ENCODE measurements around the gene NPC1L1.

The NPC1L1 gene

DNA sequence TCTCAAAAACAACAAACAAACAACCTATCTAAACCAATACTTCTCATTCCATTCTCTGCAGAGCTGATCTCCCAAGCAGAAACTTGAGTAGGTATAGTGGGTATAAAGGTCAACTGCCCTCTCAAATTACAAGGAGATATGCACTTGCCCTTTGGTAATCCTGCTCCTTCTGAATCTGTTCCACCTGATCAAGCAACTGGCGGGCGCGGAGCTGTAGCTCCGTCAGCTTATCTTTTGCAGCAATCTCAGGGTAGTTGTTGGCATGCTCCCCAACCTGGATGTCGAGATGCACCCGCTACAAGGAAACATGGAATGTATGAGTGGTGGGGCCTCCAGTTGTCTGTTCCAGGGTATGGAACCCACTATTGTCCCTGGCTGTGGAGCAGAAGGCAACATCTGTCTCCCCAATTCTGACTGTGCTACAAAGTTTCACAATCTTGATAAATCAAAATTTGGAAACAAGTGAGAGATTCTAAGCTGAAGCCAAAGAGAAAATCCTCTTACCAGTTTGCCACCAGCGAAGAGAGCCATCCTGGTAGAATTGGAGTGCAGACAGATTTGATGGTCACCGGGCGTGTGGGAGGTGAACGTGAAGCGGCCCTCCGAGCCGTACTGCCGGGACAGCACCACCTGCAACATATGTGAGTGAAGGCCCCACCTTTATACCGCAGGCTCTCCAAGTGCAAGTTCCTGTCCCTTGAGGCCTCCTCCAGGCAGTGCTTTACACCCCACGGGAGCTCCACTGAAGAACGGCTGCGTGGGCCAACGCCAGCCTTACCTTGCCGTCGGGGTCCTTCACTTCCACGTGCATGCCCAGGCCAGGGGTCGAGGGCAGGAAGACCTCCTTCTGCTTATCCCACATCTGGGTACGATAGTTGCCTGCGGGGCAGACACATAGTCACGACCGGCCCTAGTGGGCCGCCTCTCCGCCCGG is 40.1 kb upstream of the NPC1L1 start (continued):
- TF ChIP-seq ZNF510 (tag by site-specific recombination; IDR thresholded peaks at IDR 0.05; ENCODE audit: insufficient replicate concordance) (no peak), ZBTB17 (tag by site-specific recombination; IDR thresholded peaks at IDR 0.05) (peak; percentile 35; the same call in 1 of the 2 replicates), KLF7 (tag by site-specific recombination; IDR thresholded peaks at IDR 0.05; ENCODE audit: borderline replicate concordance) (no peak)

DNA sequence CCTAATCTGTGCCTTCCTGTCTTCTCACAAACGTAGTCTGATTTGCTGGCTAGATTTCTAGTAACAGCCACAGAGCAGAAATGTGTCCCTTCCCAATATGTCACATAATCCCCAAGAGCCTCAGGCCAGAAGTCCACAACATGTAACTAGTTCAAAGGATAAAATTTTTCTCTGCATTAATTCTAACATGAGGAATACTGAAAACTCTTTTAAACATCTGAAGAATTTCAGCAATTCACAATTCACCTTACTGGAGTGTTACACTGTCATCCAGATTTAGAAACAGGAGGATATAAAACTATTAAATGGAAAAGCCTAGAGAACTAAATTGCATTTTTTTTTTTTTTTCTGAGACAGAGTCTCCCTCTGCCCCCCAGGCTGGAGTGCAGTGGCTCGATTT is 35.1 kb upstream of the NPC1L1 start:
- no peak overlapping the region for H3K4me3 ChIP-seq (ENCODE audit: low read depth, low read length)
- ChIA-PET CTCF (interaction anchor here (0.6 to 0.7 kb wide), 2 partner anchors 244 to 1533 kb away, joined by 3 to 4 read pairs; no protein-coding TSS in a partner anchor), POLR2A (interaction anchor here (0.7 kb wide), 1 partner anchor 31 kb away, joined by 4 read pairs; no protein-coding TSS in a partner anchor)
- no peak for TF ChIP-seq REPIN1 (tag by site-specific recombination; IDR thresholded peaks at IDR 0.05; ENCODE audit: low read depth)
- no peak overlapping the region for H3K27ac ChIP-seq (ENCODE audit: extremely low read depth, low read depth, low read length)
- H3K9me3 ChIP-seq (ENCODE audit: control insufficient read depth, insufficient read depth, low read depth, low read length) = no peaks in the 10 kb centered on the region
- H3K36me3 ChIP-seq (ENCODE audit: control insufficient read depth in 2 of 2, insufficient read depth in 1 of 2, low read length in 2 of 2) = peaks cover 39 to 70% of the 10 kb centered on the region in 2 experiments
- no peaks in the 10 kb centered on the region for H3K4me1 ChIP-seq (ENCODE audit: control insufficient read depth, insufficient read depth, low read length)

DNA sequence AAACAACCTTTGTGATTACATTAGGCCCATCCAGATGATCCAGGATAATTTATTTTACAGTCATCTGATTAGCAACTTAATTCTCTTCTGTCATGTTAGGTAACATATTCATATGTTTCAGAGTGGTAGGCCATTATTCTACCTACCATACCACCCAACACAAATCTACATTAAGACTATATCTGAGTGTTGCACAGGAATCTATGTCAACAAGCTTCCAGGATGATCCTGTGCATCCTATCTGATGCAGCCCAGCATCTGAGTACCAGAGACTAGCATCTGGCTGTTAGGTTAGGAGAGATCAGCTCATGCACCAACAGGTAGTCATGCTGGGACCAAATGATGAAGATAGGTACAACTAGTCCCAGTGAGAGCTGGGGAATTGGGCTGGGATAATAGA is 33.9 kb upstream of the NPC1L1 start:
- H3K4me1 ChIP-seq (ENCODE audit: control insufficient read depth, insufficient read depth, low read length) = no peaks in the 10 kb centered on the region
- CTCF ChIA-PET = no interaction called here
- TF ChIP-seq, protein P1, sequence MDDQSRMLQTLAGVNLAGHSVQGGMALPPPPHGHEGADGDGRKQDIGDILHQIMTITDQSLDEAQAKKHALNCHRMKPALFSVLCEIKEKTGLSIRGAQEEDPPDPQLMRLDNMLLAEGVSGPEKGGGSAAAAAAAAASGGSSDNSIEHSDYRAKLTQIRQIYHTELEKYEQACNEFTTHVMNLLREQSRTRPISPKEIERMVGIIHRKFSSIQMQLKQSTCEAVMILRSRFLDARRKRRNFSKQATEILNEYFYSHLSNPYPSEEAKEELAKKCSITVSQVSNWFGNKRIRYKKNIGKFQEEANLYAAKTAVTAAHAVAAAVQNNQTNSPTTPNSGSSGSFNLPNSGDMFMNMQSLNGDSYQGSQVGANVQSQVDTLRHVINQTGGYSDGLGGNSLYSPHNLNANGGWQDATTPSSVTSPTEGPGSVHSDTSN (CRISPR knock-in tag; IDR thresholded peaks at IDR 0.05) = no peak
- TF ChIP-seq, protein P2, sequence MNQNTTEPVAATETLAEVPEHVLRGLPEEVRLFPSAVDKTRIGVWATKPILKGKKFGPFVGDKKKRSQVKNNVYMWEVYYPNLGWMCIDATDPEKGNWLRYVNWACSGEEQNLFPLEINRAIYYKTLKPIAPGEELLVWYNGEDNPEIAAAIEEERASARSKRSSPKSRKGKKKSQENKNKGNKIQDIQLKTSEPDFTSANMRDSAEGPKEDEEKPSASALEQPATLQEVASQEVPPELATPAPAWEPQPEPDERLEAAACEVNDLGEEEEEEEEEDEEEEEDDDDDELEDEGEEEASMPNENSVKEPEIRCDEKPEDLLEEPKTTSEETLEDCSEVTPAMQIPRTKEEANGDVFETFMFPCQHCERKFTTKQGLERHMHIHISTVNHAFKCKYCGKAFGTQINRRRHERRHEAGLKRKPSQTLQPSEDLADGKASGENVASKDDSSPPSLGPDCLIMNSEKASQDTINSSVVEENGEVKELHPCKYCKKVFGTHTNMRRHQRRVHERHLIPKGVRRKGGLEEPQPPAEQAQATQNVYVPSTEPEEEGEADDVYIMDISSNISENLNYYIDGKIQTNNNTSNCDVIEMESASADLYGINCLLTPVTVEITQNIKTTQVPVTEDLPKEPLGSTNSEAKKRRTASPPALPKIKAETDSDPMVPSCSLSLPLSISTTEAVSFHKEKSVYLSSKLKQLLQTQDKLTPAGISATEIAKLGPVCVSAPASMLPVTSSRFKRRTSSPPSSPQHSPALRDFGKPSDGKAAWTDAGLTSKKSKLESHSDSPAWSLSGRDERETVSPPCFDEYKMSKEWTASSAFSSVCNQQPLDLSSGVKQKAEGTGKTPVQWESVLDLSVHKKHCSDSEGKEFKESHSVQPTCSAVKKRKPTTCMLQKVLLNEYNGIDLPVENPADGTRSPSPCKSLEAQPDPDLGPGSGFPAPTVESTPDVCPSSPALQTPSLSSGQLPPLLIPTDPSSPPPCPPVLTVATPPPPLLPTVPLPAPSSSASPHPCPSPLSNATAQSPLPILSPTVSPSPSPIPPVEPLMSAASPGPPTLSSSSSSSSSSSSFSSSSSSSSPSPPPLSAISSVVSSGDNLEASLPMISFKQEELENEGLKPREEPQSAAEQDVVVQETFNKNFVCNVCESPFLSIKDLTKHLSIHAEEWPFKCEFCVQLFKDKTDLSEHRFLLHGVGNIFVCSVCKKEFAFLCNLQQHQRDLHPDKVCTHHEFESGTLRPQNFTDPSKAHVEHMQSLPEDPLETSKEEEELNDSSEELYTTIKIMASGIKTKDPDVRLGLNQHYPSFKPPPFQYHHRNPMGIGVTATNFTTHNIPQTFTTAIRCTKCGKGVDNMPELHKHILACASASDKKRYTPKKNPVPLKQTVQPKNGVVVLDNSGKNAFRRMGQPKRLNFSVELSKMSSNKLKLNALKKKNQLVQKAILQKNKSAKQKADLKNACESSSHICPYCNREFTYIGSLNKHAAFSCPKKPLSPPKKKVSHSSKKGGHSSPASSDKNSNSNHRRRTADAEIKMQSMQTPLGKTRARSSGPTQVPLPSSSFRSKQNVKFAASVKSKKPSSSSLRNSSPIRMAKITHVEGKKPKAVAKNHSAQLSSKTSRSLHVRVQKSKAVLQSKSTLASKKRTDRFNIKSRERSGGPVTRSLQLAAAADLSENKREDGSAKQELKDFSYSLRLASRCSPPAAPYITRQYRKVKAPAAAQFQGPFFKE (tag by site-specific recombination; IDR thresholded peaks at IDR 0.05; ENCODE audit: borderline replicate concordance) = no peak
- TF ChIP-seq ZBTB17 (tag by site-specific recombination; IDR thresholded peaks at IDR 0.05) (peak; percentile 67), SCRT2 (tag by site-specific recombination; IDR thresholded peaks at IDR 0.05) (peak; percentile 78), ZNF292 (tag by site-specific recombination; IDR thresholded peaks at IDR 0.05; ENCODE audit: borderline replicate concordance, low read depth) (no peak), SCRT1 (tag by site-specific recombination; IDR thresholded peaks at IDR 0.05; ENCODE audit: borderline replicate concordance) (peak; percentile 13; the same call in 1 of the 2 replicates), ZNF776 (tag by site-specific recombination; IDR thresholded peaks at IDR 0.05; ENCODE audit: borderline replicate concordance) (no peak)
- POLR2A ChIA-PET = interaction anchor here (0.5 to 1.3 kb wide), 5 partner anchors 9 to 310 kb away, joined by 3 to 4 read pairs (median 4); partner anchors contain the start of gene PURB
- no peak overlapping the region for H3K27ac ChIP-seq (ENCODE audit: extremely low read depth, low read depth, low read length)
- no peak overlapping the region for H3K4me3 ChIP-seq (ENCODE audit: low read depth, low read length)
- peaks cover 40 to 70% of the 10 kb centered on the region in 2 experiments for H3K36me3 ChIP-seq (ENCODE audit: control insufficient read depth in 2 of 2, insufficient read depth in 1 of 2, low read length in 2 of 2)
- H3K9me3 ChIP-seq (ENCODE audit: control insufficient read depth, insufficient read depth, low read depth, low read length) = no peaks in the 10 kb centered on the region

All from HEK293 (cell line).